OCI-LY7 (cell line): ENCODE measurements around the gene CDC42BPG. TPM values are rescaled to one million over a fixed set of nuclear protein-coding genes. Genes with fewer than 3 reads are reported as not detected.

Source experiments
- BruUV-seq: library from RNA; stranded (reverse); fragments of 400-500 nt; replicated peaks from 2 replicates; lab custom pipeline; 2021; lab: Mats Ljungman, UMichigan
- CTCF ChIA-PET: fragments of 300-600 bp; sonication (Branson Sonifier 250); formaldehyde crosslinking; loops from one replicate; lab custom pipeline; 2022; ENCODE audit warnings: antibody characterized with exemption; ENCODE audit not compliant: unreplicated experiment; lab: Charles Lee
- POLR2A ChIA-PET: fragments of 300-600 bp; sonication (Branson Sonifier 250); formaldehyde crosslinking; loops from one replicate; lab custom pipeline; 2022; ENCODE audit warnings: antibody characterized with exemption; lab: Charles Lee
- DNase-seq: peaks from one replicate; pipeline ENCODE4 v3.0.0-alpha.2; 2015; ENCODE audit warnings: low spot score
- H2AFZ ChIP-seq: fragments of 200-600 bp; sonication (generic), shearing (Covaris generic); 2 replicates; pipeline ENCODE4 v1.6.1; 2014; ENCODE audit warnings: mild to moderate bottlenecking, antibody characterized with exemption, low read length, moderate library complexity
- H3K27ac ChIP-seq: fragments of 200-600 bp; sonication (generic); 2 replicates; pipeline ENCODE4 v1.5.1; 2014; ENCODE audit warnings: mixed run types, low read depth, mild to moderate bottlenecking, moderate library complexity, low read length, inconsistent platforms; ENCODE audit not compliant: poor library complexity, severe bottlenecking
- H3K36me3 ChIP-seq: fragments of 200-600 bp; sonication (generic); 2 replicates; pipeline ENCODE4 v1.6.1; 2014; ENCODE audit warnings: mild to moderate bottlenecking, antibody characterized with exemption, low read length, moderate library complexity, mixed read lengths; ENCODE audit not compliant: insufficient read depth
- H3K4me1 ChIP-seq: fragments of 200-600 bp; sonication (generic); 2 replicates; pipeline ENCODE4 v1.5.1; 2014; ENCODE audit warnings: mild to moderate bottlenecking, low read length; ENCODE audit not compliant: insufficient read depth, poor library complexity, severe bottlenecking
- H3K4me2 ChIP-seq: fragments of 200-600 bp; sonication (generic); 2 replicates; pipeline ENCODE4 v1.6.1; 2014; ENCODE audit warnings: mild to moderate bottlenecking, low read length
- H3K4me3 ChIP-seq: fragments of 200-600 bp; sonication (generic); 2 replicates; pipeline ENCODE4 v1.5.1; 2014; ENCODE audit warnings: mild to moderate bottlenecking, low read depth, low read length; ENCODE audit not compliant: poor library complexity, severe bottlenecking
- H3K79me2 ChIP-seq: fragments of 200-600 bp; sonication (generic); 2 replicates; pipeline ENCODE4 v1.6.1; 2016; ENCODE audit warnings: low read depth, mild to moderate bottlenecking, low read length, moderate library complexity, mixed read lengths; ENCODE audit not compliant: insufficient read depth
- H3K9me2 ChIP-seq: fragments of 200-600 bp; sonication (generic); 2 replicates; pipeline ENCODE4 v1.6.1; 2016; ENCODE audit warnings: mild to moderate bottlenecking, low read length, mixed read lengths; ENCODE audit not compliant: insufficient read depth
- H3K9me3 ChIP-seq: fragments of 200-600 bp; sonication (generic); 2 replicates; pipeline ENCODE4 v1.6.1; 2014; ENCODE audit warnings: mild to moderate bottlenecking, mixed run types, low read length, mixed read lengths
- H4K20me1 ChIP-seq: fragments of 200-600 bp; sonication (generic); 2 replicates; pipeline ENCODE4 v1.6.1; 2014; ENCODE audit warnings: mild to moderate bottlenecking, antibody characterized with exemption, low read length, moderate library complexity, mixed read lengths; ENCODE audit not compliant: insufficient read depth
- CTCF ChIP-seq: fragments of 200-600 bp; sonication (generic); conservative IDR thresholded peaks from 2 replicates; pipeline ENCODE4 v1.5.1; 2014; ENCODE audit warnings: mild to moderate bottlenecking, antibody characterized with exemption, low read length, moderate library complexity, mixed read lengths
- EZH2phosphoT487 ChIP-seq: fragments of 200-600 bp; sonication (generic); IDR thresholded peaks from 2 replicates; pipeline ENCODE4 v1.6.1; 2018; ENCODE audit warnings: low read depth, borderline replicate concordance, mild to moderate bottlenecking, mixed run types, antibody characterized with exemption, low read length, moderate library complexity, mixed read lengths
- intact Hi-C: fragments of 100-400 bp; cut with micrococcal nuclease; formaldehyde crosslinking; loops from one replicate; pipeline ENCODE4 v1.10.0; 2022; ENCODE audit not compliant: unreplicated experiment
- total RNA-seq, 2 experiments: library from RNA; depleted of rRNA in 1 of 2; stranded (reverse); fragments of >200 nt in 1 of 2; shearing (Covaris generic) in 1 of 2; gene quantifications; 2 replicates each; pipeline ENCODE4 v1.2.3, GENCODE V29; 2014 to 2022

Gene CDC42BPG
- total RNA-seq, 2 experiments from 2014 or later, result 3.5 to 4.9 TPM

GRCh38 chr11:64809781-64810241, 34.6 kb downstream of the CDC42BPG start:
- peak; percentile 34 for DNase-seq
- ChIA-PET POLR2A (interaction anchor here (0.7 to 2.4 kb wide), 3 partner anchors 9 to 1648 kb away, joined by 3 to 14 read pairs (median 4); no protein-coding TSS in a partner anchor), CTCF (interaction anchor here (0.6 to 0.7 kb wide), 2 partner anchors 34 to 204 kb away, joined by 3 to 5 read pairs; partner anchors contain the start of gene ARL2)
- H3K4me3 ChIP-seq, result peak overlapping the region; percentile 96
- peak overlapping the region; percentile 55 for H3K27ac ChIP-seq
- H3K4me2 ChIP-seq, result peak overlapping the region; percentile 97
- TF ChIP-seq CTCF (no peak), EZH2phosphoT487 (no peak)
- H3K9me2 ChIP-seq, result no peaks in the 10 kb centered on the region
- peaks cover 16% of the 10 kb centered on the region for H3K79me2 ChIP-seq
- no peaks in the 10 kb centered on the region for H3K9me3 ChIP-seq
- H3K4me1 ChIP-seq, result peaks cover 34% of the 10 kb centered on the region
- H4K20me1 ChIP-seq, result no peaks in the 10 kb centered on the region
- BruUV-seq, result TSS peak; percentile 75
- peaks cover 35% of the 10 kb centered on the region; the same call in 1 of the 2 replicates for H3K36me3 ChIP-seq
- intact Hi-C loops, result no loop called here
- peak overlapping the region; percentile 61; the same call in 1 of the 2 replicates for H2AFZ ChIP-seq

- no peak overlapping the region for H3K4me3 ChIP-seq
- H3K9me2 ChIP-seq, result no peaks in the 10 kb centered on the region
- TF ChIP-seq EZH2phosphoT487 (no peak), CTCF (no peak)
- no TSS peak for BruUV-seq
- peaks cover 34% of the 10 kb centered on the region for H3K79me2 ChIP-seq
- no peaks in the 10 kb centered on the region for H3K9me3 ChIP-seq
- H3K27ac ChIP-seq, result no peak overlapping the region
- no peak overlapping the region for H2AFZ ChIP-seq
- H3K4me2 ChIP-seq, result no peak overlapping the region
- DNase-seq, result no peak
- POLR2A ChIA-PET, result no interaction called here
- H4K20me1 ChIP-seq, result no peaks in the 10 kb centered on the region
- peaks cover 45% of the 10 kb centered on the region for H3K4me1 ChIP-seq
- CTCF ChIA-PET, result no interaction called here
- intact Hi-C loops, result no loop called here
- peaks cover 58% of the 10 kb centered on the region for H3K36me3 ChIP-seq
Observed at GRCh38 chr11:64805481-64805880, 39.0 kb downstream of the CDC42BPG start.
